Measurements from ENCODE around the gene CIAO2A.
"Not testable (repeated sequence)": the region's sequence is repeated elsewhere in the genome, so short reads cannot be mapped to it uniquely, and the experiment has no call there.

The CIAO2A gene

GRCh38 chr15:64089543-64090280, 3.9 kb downstream of the CIAO2A start:
- H3K4me2 ChIP-seq (ENCODE audit: low read length): peak overlapping the region; percentile 87
- peaks cover 61% of the 10 kb centered on the region for H3K79me2 ChIP-seq (ENCODE audit: low read length)
- H3K27me3 ChIP-seq (ENCODE audit: low read depth, low read length): no peaks in the 10 kb centered on the region
- H3K4me3 ChIP-seq (ENCODE audit: low read length): peak overlapping the region; percentile 48
- no peak for TF ChIP-seq EZH2phosphoT487 (IDR thresholded peaks at IDR 0.05; ENCODE audit: low read depth)
- TF ChIP-seq CTCF (IDR thresholded peaks at IDR 0.05; ENCODE audit: low read depth, low read length): no peak
- peak overlapping the region; percentile 57 for H3K9ac ChIP-seq (ENCODE audit: low read length)
- no peak overlapping the region for H2AFZ ChIP-seq (ENCODE audit: low read depth, low read length)
- peaks cover 6% of the 10 kb centered on the region; the same call in 1 of the 2 replicates for H4K20me1 ChIP-seq (ENCODE audit: insufficient read depth, low read length)
- no peaks in the 10 kb centered on the region for H3K9me3 ChIP-seq (ENCODE audit: insufficient read depth, low read length)
- peak overlapping the region; percentile 79 for H3K27ac ChIP-seq (ENCODE audit: low read length)
- peaks cover 24% of the 10 kb centered on the region for H3K36me3 ChIP-seq (replicated peaks; ENCODE audit: low read depth, low read length)
- H3K4me1 ChIP-seq (ENCODE audit: low read length): peaks cover 42% of the 10 kb centered on the region

GRCh38 chr15:64082757-64083156, 10.9 kb downstream of the CIAO2A start:
- Histone ChIP-seq H3K79me2 (ENCODE audit: low read length) (peaks cover 12% of the 10 kb centered on the region), H3K9ac (ENCODE audit: low read length) (no peak overlapping the region), H3K27ac (ENCODE audit: low read length) (no peak overlapping the region), H3K9me3 (ENCODE audit: insufficient read depth, low read length) (no peaks in the 10 kb centered on the region), H4K20me1 (ENCODE audit: insufficient read depth, low read length) (0 out of 2 replicates have a peak, but pooled peaks cover under 1% of the 10 kb centered on the region), H2AFZ (ENCODE audit: low read depth, low read length) (no peak overlapping the region), H3K36me3 (replicated peaks; ENCODE audit: low read depth, low read length) (peaks cover 28% of the 10 kb centered on the region), H3K4me2 (ENCODE audit: low read length) (no peak overlapping the region), H3K27me3 (ENCODE audit: low read depth, low read length) (no peaks in the 10 kb centered on the region), H3K4me1 (ENCODE audit: low read length) (no peaks in the 10 kb centered on the region), H3K4me3 (ENCODE audit: low read length) (no peak overlapping the region)
- TF ChIP-seq EZH2phosphoT487 (IDR thresholded peaks at IDR 0.05; ENCODE audit: low read depth) (no peak), CTCF (IDR thresholded peaks at IDR 0.05; ENCODE audit: low read depth, low read length) (no peak)

DNA sequence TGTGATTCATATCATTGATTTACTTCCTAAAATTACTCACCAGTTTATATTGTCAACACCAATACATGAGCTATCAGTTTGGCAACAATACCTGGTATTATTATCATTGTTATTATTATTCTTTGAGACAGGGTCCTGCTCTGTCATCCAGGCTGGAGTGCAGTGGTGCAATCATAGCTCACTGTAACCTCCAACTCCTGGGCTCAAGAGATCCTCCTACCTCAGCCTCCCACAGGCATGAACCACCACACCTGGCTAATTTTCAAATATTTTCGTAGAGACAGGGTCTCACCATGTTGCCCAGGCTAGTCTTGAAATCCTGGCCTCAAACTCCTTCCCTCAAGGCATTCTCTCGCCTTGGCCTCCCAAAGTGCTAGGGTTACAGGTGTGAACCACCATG, 20.1 kb downstream of the CIAO2A start:
- not testable (repeated sequence) for H3K4me3 ChIP-seq (ENCODE audit: low read length); H3K27me3 ChIP-seq (ENCODE audit: low read depth, low read length); H3K4me2 ChIP-seq (ENCODE audit: low read length)

DNA sequence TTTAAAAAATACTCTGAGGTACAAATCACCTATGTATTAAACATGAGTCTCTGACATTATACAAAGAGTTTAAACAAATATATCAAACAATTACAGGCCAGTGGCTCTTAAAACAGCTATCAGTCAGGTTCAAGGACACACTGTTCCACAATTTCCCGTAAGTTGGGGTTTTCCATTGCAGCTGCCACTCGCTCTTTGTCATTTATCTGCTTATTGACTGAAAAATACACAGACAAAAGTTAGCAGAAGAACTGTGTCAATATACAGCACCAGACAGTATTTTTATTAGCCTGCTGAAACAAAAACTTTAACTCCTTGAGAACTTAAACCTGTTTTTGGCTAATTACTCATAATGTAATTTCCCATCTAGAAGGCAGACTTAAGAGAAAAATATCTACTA, 20.8 kb downstream of the CIAO2A start:
- Histone ChIP-seq H3K36me3 (replicated peaks; ENCODE audit: low read depth, low read length) (peaks cover 31% of the 10 kb centered on the region), H3K4me3 (ENCODE audit: low read length) (no peak overlapping the region)
- TF ChIP-seq CTCF (IDR thresholded peaks at IDR 0.05; ENCODE audit: low read depth, low read length) (no peak), EZH2phosphoT487 (IDR thresholded peaks at IDR 0.05; ENCODE audit: low read depth) (no peak)

More for the DNA sequence above, 20.1 kb downstream of the CIAO2A start:
- H3K4me1 ChIP-seq (ENCODE audit: low read length); H3K9me3 ChIP-seq (ENCODE audit: insufficient read depth, low read length); H2AFZ ChIP-seq (ENCODE audit: low read depth, low read length); H3K79me2 ChIP-seq (ENCODE audit: low read length); H3K27ac ChIP-seq (ENCODE audit: low read length); H4K20me1 ChIP-seq (ENCODE audit: insufficient read depth, low read length); H3K9ac ChIP-seq (ENCODE audit: low read length): not testable (repeated sequence)
- peaks cover 31% of the 10 kb centered on the region for H3K36me3 ChIP-seq (replicated peaks; ENCODE audit: low read depth, low read length)

More for the DNA sequence above, 20.8 kb downstream of the CIAO2A start:
- H3K27me3 ChIP-seq (ENCODE audit: low read depth, low read length): no peaks in the 10 kb centered on the region
- H3K79me2 ChIP-seq (ENCODE audit: low read length): peaks cover 7% of the 10 kb centered on the region; the same call in 1 of the 2 replicates
- H2AFZ ChIP-seq (ENCODE audit: low read depth, low read length): no peak overlapping the region
- no peak overlapping the region for H3K9ac ChIP-seq (ENCODE audit: low read length)
- H3K27ac ChIP-seq (ENCODE audit: low read length): no peak overlapping the region
- H3K9me3 ChIP-seq (ENCODE audit: insufficient read depth, low read length): no peaks in the 10 kb centered on the region
- peaks cover 5% of the 10 kb centered on the region; the same call in 1 of the 2 replicates for H4K20me1 ChIP-seq (ENCODE audit: insufficient read depth, low read length)
- H3K4me1 ChIP-seq (ENCODE audit: low read length): peaks cover 1% of the 10 kb centered on the region; the same call in 1 of the 2 replicates
- H3K4me2 ChIP-seq (ENCODE audit: low read length): no peak overlapping the region
